H1 (cell line): ENCODE data around the gene HS6ST1. TPM values are rescaled to one million over a fixed set of nuclear protein-coding genes. Genes with fewer than 3 reads are reported as not detected.

Experiments used
- EGR1 ChIP-seq: IDR thresholded peaks from 2 replicates; pipeline ENCODE4 v1.6.1; 2011; ENCODE audit warnings: low read depth, low read length, borderline replicate concordance
- FOSL1 ChIP-seq: IDR thresholded peaks from 2 replicates; pipeline ENCODE4 v1.6.1; 2011; ENCODE audit warnings: mild to moderate bottlenecking, low read depth, low read length, moderate library complexity; ENCODE audit not compliant: insufficient read depth
- MAX ChIP-seq: IDR thresholded peaks from 2 replicates; pipeline ENCODE4 v1.6.1; 2012; ENCODE audit warnings: inconsistent platforms
- POLR2AphosphoS5 ChIP-seq: IDR thresholded peaks from 2 replicates; pipeline ENCODE4 v1.6.1; 2011; ENCODE audit warnings: low read depth, low read length
- RBBP5 ChIP-seq: IDR thresholded peaks from 2 replicates; pipeline ENCODE4 v1.7.1; 2012; ENCODE audit warnings: low read depth, mild to moderate bottlenecking, inconsistent platforms, low read length, moderate library complexity, borderline replicate concordance
- RXRA ChIP-seq: IDR thresholded peaks from 2 replicates; pipeline ENCODE4 v1.6.1; 2011; ENCODE audit warnings: low read depth, mild to moderate bottlenecking, low read length, moderate library complexity; ENCODE audit not compliant: insufficient read depth
- polyA plus RNA-seq, 7 experiments: library from polyadenylated mRNA; depleted of rRNA in 3 of 7; stranded (reverse) in 5 of 7; unstranded in 2 of 7; fragments of >200 nt in 5 of 7; fragments of 200-250 nt in 2 of 7; gene quantifications; 1 replicate in 5 of 7; 2 replicates in 1 of 7; 4 replicates in 1 of 7; pipeline versions ENCODE4 v1.2.1 to v1.2.3, GENCODE V29; 2011 to 2013; ENCODE audit warnings: missing spikeins in 2 of 7, mixed read lengths in 2 of 7
- total RNA-seq: library from RNA; stranded (reverse); fragmentation: NEBNext Ultra II Directional; extraction: Animal tissue kit (Norgen Biotek cat#: 25700); gene quantifications from 2 replicates; pipeline ENCODE4 v1.2.1, GENCODE V29; 2021
- TF ChIP-seq, protein P1 (sequence below): fragments of 300-600 bp; sonication (generic); IDR thresholded peaks from 2 replicates; pipeline ENCODE4 v1.7.1; 2012; ENCODE audit warnings: low read length, moderate library complexity, mild to moderate bottlenecking, inconsistent platforms; ENCODE audit not compliant: insufficient replicate concordance
- TF ChIP-seq, protein P2 (sequence below): IDR thresholded peaks from 2 replicates; pipeline ENCODE4 v1.6.1; 2012; ENCODE audit warnings: inconsistent platforms
- TF ChIP-seq, protein P3 (sequence below): IDR thresholded peaks from 2 replicates; pipeline ENCODE4 v1.6.1; 2012; ENCODE audit warnings: low read length, inconsistent platforms

Gene HS6ST1
- total and polyA plus RNA-seq, 2 of the 8 experiments (the other 6 are each of a cell fraction or from before 2014, with no cell fraction given): 37.4 to 74.6 TPM

- TF ChIP-seq, protein P1, sequence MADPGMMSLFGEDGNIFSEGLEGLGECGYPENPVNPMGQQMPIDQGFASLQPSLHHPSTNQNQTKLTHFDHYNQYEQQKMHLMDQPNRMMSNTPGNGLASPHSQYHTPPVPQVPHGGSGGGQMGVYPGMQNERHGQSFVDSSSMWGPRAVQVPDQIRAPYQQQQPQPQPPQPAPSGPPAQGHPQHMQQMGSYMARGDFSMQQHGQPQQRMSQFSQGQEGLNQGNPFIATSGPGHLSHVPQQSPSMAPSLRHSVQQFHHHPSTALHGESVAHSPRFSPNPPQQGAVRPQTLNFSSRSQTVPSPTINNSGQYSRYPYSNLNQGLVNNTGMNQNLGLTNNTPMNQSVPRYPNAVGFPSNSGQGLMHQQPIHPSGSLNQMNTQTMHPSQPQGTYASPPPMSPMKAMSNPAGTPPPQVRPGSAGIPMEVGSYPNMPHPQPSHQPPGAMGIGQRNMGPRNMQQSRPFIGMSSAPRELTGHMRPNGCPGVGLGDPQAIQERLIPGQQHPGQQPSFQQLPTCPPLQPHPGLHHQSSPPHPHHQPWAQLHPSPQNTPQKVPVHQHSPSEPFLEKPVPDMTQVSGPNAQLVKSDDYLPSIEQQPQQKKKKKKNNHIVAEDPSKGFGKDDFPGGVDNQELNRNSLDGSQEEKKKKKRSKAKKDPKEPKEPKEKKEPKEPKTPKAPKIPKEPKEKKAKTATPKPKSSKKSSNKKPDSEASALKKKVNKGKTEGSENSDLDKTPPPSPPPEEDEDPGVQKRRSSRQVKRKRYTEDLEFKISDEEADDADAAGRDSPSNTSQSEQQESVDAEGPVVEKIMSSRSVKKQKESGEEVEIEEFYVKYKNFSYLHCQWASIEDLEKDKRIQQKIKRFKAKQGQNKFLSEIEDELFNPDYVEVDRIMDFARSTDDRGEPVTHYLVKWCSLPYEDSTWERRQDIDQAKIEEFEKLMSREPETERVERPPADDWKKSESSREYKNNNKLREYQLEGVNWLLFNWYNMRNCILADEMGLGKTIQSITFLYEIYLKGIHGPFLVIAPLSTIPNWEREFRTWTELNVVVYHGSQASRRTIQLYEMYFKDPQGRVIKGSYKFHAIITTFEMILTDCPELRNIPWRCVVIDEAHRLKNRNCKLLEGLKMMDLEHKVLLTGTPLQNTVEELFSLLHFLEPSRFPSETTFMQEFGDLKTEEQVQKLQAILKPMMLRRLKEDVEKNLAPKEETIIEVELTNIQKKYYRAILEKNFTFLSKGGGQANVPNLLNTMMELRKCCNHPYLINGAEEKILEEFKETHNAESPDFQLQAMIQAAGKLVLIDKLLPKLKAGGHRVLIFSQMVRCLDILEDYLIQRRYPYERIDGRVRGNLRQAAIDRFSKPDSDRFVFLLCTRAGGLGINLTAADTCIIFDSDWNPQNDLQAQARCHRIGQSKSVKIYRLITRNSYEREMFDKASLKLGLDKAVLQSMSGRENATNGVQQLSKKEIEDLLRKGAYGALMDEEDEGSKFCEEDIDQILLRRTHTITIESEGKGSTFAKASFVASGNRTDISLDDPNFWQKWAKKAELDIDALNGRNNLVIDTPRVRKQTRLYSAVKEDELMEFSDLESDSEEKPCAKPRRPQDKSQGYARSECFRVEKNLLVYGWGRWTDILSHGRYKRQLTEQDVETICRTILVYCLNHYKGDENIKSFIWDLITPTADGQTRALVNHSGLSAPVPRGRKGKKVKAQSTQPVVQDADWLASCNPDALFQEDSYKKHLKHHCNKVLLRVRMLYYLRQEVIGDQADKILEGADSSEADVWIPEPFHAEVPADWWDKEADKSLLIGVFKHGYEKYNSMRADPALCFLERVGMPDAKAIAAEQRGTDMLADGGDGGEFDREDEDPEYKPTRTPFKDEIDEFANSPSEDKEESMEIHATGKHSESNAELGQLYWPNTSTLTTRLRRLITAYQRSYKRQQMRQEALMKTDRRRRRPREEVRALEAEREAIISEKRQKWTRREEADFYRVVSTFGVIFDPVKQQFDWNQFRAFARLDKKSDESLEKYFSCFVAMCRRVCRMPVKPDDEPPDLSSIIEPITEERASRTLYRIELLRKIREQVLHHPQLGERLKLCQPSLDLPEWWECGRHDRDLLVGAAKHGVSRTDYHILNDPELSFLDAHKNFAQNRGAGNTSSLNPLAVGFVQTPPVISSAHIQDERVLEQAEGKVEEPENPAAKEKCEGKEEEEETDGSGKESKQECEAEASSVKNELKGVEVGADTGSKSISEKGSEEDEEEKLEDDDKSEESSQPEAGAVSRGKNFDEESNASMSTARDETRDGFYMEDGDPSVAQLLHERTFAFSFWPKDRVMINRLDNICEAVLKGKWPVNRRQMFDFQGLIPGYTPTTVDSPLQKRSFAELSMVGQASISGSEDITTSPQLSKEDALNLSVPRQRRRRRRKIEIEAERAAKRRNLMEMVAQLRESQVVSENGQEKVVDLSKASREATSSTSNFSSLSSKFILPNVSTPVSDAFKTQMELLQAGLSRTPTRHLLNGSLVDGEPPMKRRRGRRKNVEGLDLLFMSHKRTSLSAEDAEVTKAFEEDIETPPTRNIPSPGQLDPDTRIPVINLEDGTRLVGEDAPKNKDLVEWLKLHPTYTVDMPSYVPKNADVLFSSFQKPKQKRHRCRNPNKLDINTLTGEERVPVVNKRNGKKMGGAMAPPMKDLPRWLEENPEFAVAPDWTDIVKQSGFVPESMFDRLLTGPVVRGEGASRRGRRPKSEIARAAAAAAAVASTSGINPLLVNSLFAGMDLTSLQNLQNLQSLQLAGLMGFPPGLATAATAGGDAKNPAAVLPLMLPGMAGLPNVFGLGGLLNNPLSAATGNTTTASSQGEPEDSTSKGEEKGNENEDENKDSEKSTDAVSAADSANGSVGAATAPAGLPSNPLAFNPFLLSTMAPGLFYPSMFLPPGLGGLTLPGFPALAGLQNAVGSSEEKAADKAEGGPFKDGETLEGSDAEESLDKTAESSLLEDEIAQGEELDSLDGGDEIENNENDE: no peak
- TF ChIP-seq EGR1: no peak
- TF ChIP-seq, protein P2, sequence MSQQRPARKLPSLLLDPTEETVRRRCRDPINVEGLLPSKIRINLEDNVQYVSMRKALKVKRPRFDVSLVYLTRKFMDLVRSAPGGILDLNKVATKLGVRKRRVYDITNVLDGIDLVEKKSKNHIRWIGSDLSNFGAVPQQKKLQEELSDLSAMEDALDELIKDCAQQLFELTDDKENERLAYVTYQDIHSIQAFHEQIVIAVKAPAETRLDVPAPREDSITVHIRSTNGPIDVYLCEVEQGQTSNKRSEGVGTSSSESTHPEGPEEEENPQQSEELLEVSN: no peak
- TF ChIP-seq RBBP5: no peak
- no peak for TF ChIP-seq RXRA
- TF ChIP-seq MAX: no peak
- no peak for TF ChIP-seq POLR2AphosphoS5
- TF ChIP-seq FOSL1: no peak
- TF ChIP-seq, protein P3, sequence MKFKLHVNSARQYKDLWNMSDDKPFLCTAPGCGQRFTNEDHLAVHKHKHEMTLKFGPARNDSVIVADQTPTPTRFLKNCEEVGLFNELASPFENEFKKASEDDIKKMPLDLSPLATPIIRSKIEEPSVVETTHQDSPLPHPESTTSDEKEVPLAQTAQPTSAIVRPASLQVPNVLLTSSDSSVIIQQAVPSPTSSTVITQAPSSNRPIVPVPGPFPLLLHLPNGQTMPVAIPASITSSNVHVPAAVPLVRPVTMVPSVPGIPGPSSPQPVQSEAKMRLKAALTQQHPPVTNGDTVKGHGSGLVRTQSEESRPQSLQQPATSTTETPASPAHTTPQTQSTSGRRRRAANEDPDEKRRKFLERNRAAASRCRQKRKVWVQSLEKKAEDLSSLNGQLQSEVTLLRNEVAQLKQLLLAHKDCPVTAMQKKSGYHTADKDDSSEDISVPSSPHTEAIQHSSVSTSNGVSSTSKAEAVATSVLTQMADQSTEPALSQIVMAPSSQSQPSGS: no peak
These were observed 19.0 kb downstream of the HS6ST1 start (continued) for GRCh38 chr2:128299628-128300027.
